Suprapubic skin (tissue), 4 donors: ENCODE measurements around the gene KDM5A. TPM values are rescaled to one million over a fixed set of nuclear protein-coding genes. Genes with fewer than 3 reads are reported as not detected.
"Not testable (repeated sequence)": the region's sequence is repeated elsewhere in the genome, so short reads cannot be mapped to it uniquely, and the experiment has no call there.

ENCODE experiments used
- DNase-seq, 2 donors: peaks; one replicate each; pipeline ENCODE4 v3.0.0-alpha.2; 2019; ENCODE audit warnings: low spot score in 2 of 2
- H3K27ac ChIP-seq: fragments of 200-600 bp; sonication (generic); one replicate; pipeline ENCODE4 v1.5.1; 2019
- H3K27me3 ChIP-seq: fragments of 200-600 bp; sonication (generic); one replicate; pipeline ENCODE4 v1.5.1; 2019
- H3K36me3 ChIP-seq: fragments of 200-600 bp; sonication (generic); one replicate; pipeline ENCODE4 v1.5.1; 2019
- H3K4me1 ChIP-seq: fragments of 200-600 bp; sonication (generic); one replicate; pipeline ENCODE4 v1.5.1; 2019
- H3K4me3 ChIP-seq: fragments of 200-600 bp; sonication (generic); one replicate; pipeline ENCODE4 v1.5.1; 2019; ENCODE audit warnings: mild to moderate bottlenecking
- H3K9me3 ChIP-seq: fragments of 200-600 bp; sonication (generic); one replicate; pipeline ENCODE4 v1.5.1; 2019
- CTCF ChIP-seq, 2 donors: fragments of 200-600 bp in 1 of 2; fragments of 450-650 bp in 1 of 2; sonication (generic) in 1 of 2; IDR thresholded peaks; one replicate each; pipeline ENCODE4 v1.5.1; 2016 to 2019; ENCODE audit warnings: antibody characterized with exemption in 2 of 2, mild to moderate bottlenecking in 1 of 2, moderate library complexity in 1 of 2
- EP300 ChIP-seq: sonication (generic); formaldehyde crosslinking; IDR thresholded peaks from one replicate; pipeline ENCODE4 v1.6.1; 2017; ENCODE audit warnings: antibody characterized with exemption
- POLR2A ChIP-seq, 2 donors: fragments of 450-650 bp; IDR thresholded peaks; one replicate each; pipeline ENCODE4 v1.6.1; 2017; ENCODE audit warnings: antibody characterized with exemption in 2 of 2, mild to moderate bottlenecking in 2 of 2, moderate library complexity in 2 of 2
- POLR2AphosphoS5 ChIP-seq, 3 donors: sonication (generic); formaldehyde crosslinking; IDR thresholded peaks; one replicate each; pipeline ENCODE4 v1.6.1; 2017; ENCODE audit warnings: antibody characterized with exemption in 3 of 3
- WGBS: methylation state at CpG from one replicate; pipeline ENCODE4 v1.1.5; 2018; 5-methylcytosine and 5-hydroxymethylcytosine counted together
- total RNA-seq, 4 donors: library from RNA; depleted of rRNA; stranded (reverse); fragments of >200 nt; gene quantifications; one replicate each; pipeline ENCODE4 v1.1.0, GENCODE V29; 2016

Gene KDM5A
- 100 to 1,000 TPM in 2 of 4 donors, 10 to 100 TPM in 2; 43.1 to 126 (median 92.1) TPM for total RNA-seq

GRCh38 chr12:389142-390096 is at the start of gene KDM5A:
Gene KDM5A, minus strand, starts transcription at chr12:389320. Its CDS starts 229 bp downstream, at chr12:389091.
- peak in 2 of 3 donors; percentile 93 to 97 for TF ChIP-seq POLR2AphosphoS5 (IDR thresholded peaks at IDR 0.05)
- no peak for TF ChIP-seq CTCF (IDR thresholded peaks at IDR 0.05)
- TF ChIP-seq EP300: no peak
- peak in 1 of 2 donors; percentile 32 for TF ChIP-seq POLR2A (IDR thresholded peaks at IDR 0.05)
- Histone ChIP-seq H3K4me3 (peak within 1 kb of the TSS; percentile 79), H3K4me1 (peaks cover 42% of the 10 kb centered on the region), H3K27ac (peak within 1 kb of the TSS; percentile 93), H3K36me3 (peaks cover 6% of the 10 kb centered on the region), H3K9me3 (no peaks in the 10 kb centered on the region), H3K27me3 (no peaks in the 10 kb centered on the region)
- peak; percentile 93 for DNase-seq
- WGBS: 2% methylated on average over 34 of the region's 53 CpGs

GRCh38 chr12:435737-436136 is 46.6 kb upstream of the KDM5A start:
- not testable (repeated sequence) for H3K4me3 ChIP-seq, DNase-seq, H3K4me1 ChIP-seq, H3K27ac ChIP-seq, H3K27me3 ChIP-seq, H3K9me3 ChIP-seq
- H3K36me3 ChIP-seq: peaks cover 50% of the 10 kb centered on the region
- WGBS: 98% methylated on average over 2 of the region's 2 CpGs

- H3K4me3 ChIP-seq: no peak overlapping the region
- DNase-seq: no peak
- H3K9me3 ChIP-seq: no peaks in the 10 kb centered on the region
- 92% methylated on average over 3 of the region's 3 CpGs for WGBS
- no peaks in the 10 kb centered on the region for H3K27me3 ChIP-seq
- H3K4me1 ChIP-seq: no peaks in the 10 kb centered on the region
- peaks cover 12% of the 10 kb centered on the region for H3K36me3 ChIP-seq
- TF ChIP-seq CTCF (IDR thresholded peaks at IDR 0.05) (no peak), POLR2A (IDR thresholded peaks at IDR 0.05) (no peak), POLR2AphosphoS5 (IDR thresholded peaks at IDR 0.05) (no peak), EP300 (no peak)
- no peak overlapping the region for H3K27ac ChIP-seq
Observed at GRCh38 chr12:422526-422925, 33.4 kb upstream of the KDM5A start.

- H3K4me3 ChIP-seq: no peak overlapping the region
- H3K27ac ChIP-seq: no peak overlapping the region
- WGBS: 94% methylated on average over 6 of the region's 6 CpGs
- no peaks in the 10 kb centered on the region for H3K4me1 ChIP-seq
- H3K36me3 ChIP-seq: peaks cover 36% of the 10 kb centered on the region
- TF ChIP-seq CTCF (IDR thresholded peaks at IDR 0.05) (no peak), POLR2A (IDR thresholded peaks at IDR 0.05) (no peak), EP300 (no peak), POLR2AphosphoS5 (IDR thresholded peaks at IDR 0.05) (no peak)
- DNase-seq: no peak
- no peaks in the 10 kb centered on the region for H3K9me3 ChIP-seq
- H3K27me3 ChIP-seq: no peaks in the 10 kb centered on the region
Observed at GRCh38 chr12:418432-418831, 29.3 kb upstream of the KDM5A start.

- Histone ChIP-seq H3K9me3 (no peaks in the 10 kb centered on the region), H3K4me3 (no peak overlapping the region), H3K27me3 (no peaks in the 10 kb centered on the region), H3K27ac (no peak overlapping the region), H3K4me1 (no peaks in the 10 kb centered on the region), H3K36me3 (peaks cover 47% of the 10 kb centered on the region)
- no peak for DNase-seq
- WGBS: 66% methylated on average over 2 of the region's 2 CpGs
- TF ChIP-seq CTCF (IDR thresholded peaks at IDR 0.05): no peak
- no peak for TF ChIP-seq EP300
- TF ChIP-seq POLR2AphosphoS5 (IDR thresholded peaks at IDR 0.05): no peak
- TF ChIP-seq POLR2A (IDR thresholded peaks at IDR 0.05): no peak
Observed at GRCh38 chr12:414859-415258, 25.7 kb upstream of the KDM5A start.
